ENCODE data around the gene HK1. TPM values are rescaled to one million over a fixed set of nuclear protein-coding genes. Genes with fewer than 3 reads are reported as not detected.
"Not testable (repeated sequence)": the region's sequence is repeated elsewhere in the genome, so short reads cannot be mapped to it uniquely, and the experiment has no call there.

The HK1 gene
- total RNA-seq, 2 experiments from 2014 or later, result 126 to 127 TPM

- CTCF ChIA-PET, result interaction anchor here (0.6 to 2.4 kb wide), 3 partner anchors 17 to 196 kb away, joined by 3 to 7 read pairs (median 5); no protein-coding TSS in a partner anchor
- H3K4me3 Mint-ChIP-seq, H3K27me3 Mint-ChIP-seq, DNase-seq, H3K27ac Mint-ChIP-seq, POLR2A ChIA-PET, H3K9me3 Mint-ChIP-seq: not testable (repeated sequence)
- Mint-ChIP-seq H3K36me3 (ENCODE audit: low read depth) (peaks cover 25% of the 10 kb centered on the region), H3K4me1 (peaks cover 73% of the 10 kb centered on the region)
Observed at GRCh38 chr10:69325637-69326523, 47.6 kb downstream of the HK1 start.

GRCh38 chr10:69326692-69327091, 48.4 kb downstream of the HK1 start:
- no peak overlapping the region for H3K4me3 Mint-ChIP-seq
- ChIA-PET CTCF (interaction anchor here (1.4 to 2.3 kb wide), 2 partner anchors 8 to 15 kb away, joined by 5 to 8 read pairs; no protein-coding TSS in a partner anchor), POLR2A (no interaction called here)
- H3K36me3 Mint-ChIP-seq (ENCODE audit: low read depth), result peaks cover 22% of the 10 kb centered on the region
- DNase-seq, result no peak
- H3K9me3 Mint-ChIP-seq, result no peaks in the 10 kb centered on the region
- H3K27ac Mint-ChIP-seq, result no peak overlapping the region
- H3K27me3 Mint-ChIP-seq, result no peaks in the 10 kb centered on the region
- H3K4me1 Mint-ChIP-seq, result peaks cover 65% of the 10 kb centered on the region

GRCh38 chr10:69327463-69328379, 49.4 kb downstream of the HK1 start:
- Mint-ChIP-seq H3K36me3 (ENCODE audit: low read depth) (peaks cover 20% of the 10 kb centered on the region), H3K4me1 (peaks cover 65% of the 10 kb centered on the region), H3K27ac (peak overlapping the region; percentile 85), H3K9me3 (no peaks in the 10 kb centered on the region), H3K4me3 (peak overlapping the region; percentile 65), H3K27me3 (no peaks in the 10 kb centered on the region)
- POLR2A ChIA-PET, result interaction anchor here (1.1 kb wide), 1 partner anchor 9 kb away, joined by 4 read pairs; no protein-coding TSS in a partner anchor
- CTCF ChIA-PET, result interaction anchor here (0.6 to 2.3 kb wide), 6 partner anchors 7 to 1036 kb away, joined by 4 to 8 read pairs (median 5); no protein-coding TSS in a partner anchor
- peak; percentile 44 for DNase-seq

GRCh38 chr10:69328380-69328735, 50.1 kb downstream of the HK1 start:
- CTCF ChIA-PET, result interaction anchor here (0.6 to 2.3 kb wide), 5 partner anchors 8 to 1036 kb away, joined by 4 to 8 read pairs (median 5); no protein-coding TSS in a partner anchor
- Mint-ChIP-seq H3K27ac (peak overlapping the region; percentile 85), H3K4me1 (peaks cover 65% of the 10 kb centered on the region)

GRCh38 chr10:69328888-69329287, 50.6 kb downstream of the HK1 start:
- Mint-ChIP-seq H3K36me3 (ENCODE audit: low read depth) (peaks cover 22% of the 10 kb centered on the region), H3K4me3 (peak overlapping the region; percentile 65), H3K4me1 (peaks cover 65% of the 10 kb centered on the region), H3K27ac (peak overlapping the region; percentile 42)
- CTCF ChIA-PET, result interaction anchor here (0.6 to 2.3 kb wide), 4 partner anchors 9 to 1035 kb away, joined by 4 to 8 read pairs (median 5); no protein-coding TSS in a partner anchor
- DNase-seq, H3K27me3 Mint-ChIP-seq, H3K9me3 Mint-ChIP-seq, POLR2A ChIA-PET: not testable (repeated sequence)

More at GRCh38 chr10:69328380-69328735, 50.1 kb downstream of the HK1 start:
- POLR2A ChIA-PET, result interaction anchor here (1.1 kb wide), 1 partner anchor 9 kb away, joined by 4 read pairs; no protein-coding TSS in a partner anchor
- DNase-seq, result no peak
- Mint-ChIP-seq H3K36me3 (ENCODE audit: low read depth) (peaks cover 22% of the 10 kb centered on the region), H3K4me3 (peak overlapping the region; percentile 65), H3K27me3 (no peaks in the 10 kb centered on the region), H3K9me3 (no peaks in the 10 kb centered on the region)

- Mint-ChIP-seq H3K27me3 (no peaks in the 10 kb centered on the region), H3K4me3 (no peak overlapping the region), H3K9me3 (no peaks in the 10 kb centered on the region), H3K27ac (no peak overlapping the region), H3K36me3 (ENCODE audit: low read depth) (peaks cover 22% of the 10 kb centered on the region), H3K4me1 (peaks cover 66% of the 10 kb centered on the region)
- CTCF ChIA-PET, result no interaction called here
- DNase-seq, result no peak
- POLR2A ChIA-PET, result no interaction called here
Observed at GRCh38 chr10:69329721-69330178, 51.5 kb downstream of the HK1 start.

- no peak for DNase-seq
- Mint-ChIP-seq H3K27me3 (no peaks in the 10 kb centered on the region), H3K36me3 (ENCODE audit: low read depth) (peaks cover 23% of the 10 kb centered on the region), H3K9me3 (no peaks in the 10 kb centered on the region), H3K27ac (no peak overlapping the region), H3K4me3 (no peak overlapping the region), H3K4me1 (peaks cover 71% of the 10 kb centered on the region)
- CTCF ChIA-PET, result interaction anchor here (0.9 kb wide), 1 partner anchor 9 kb away, joined by 3 read pairs; no protein-coding TSS in a partner anchor
- POLR2A ChIA-PET, result no interaction called here
Observed at GRCh38 chr10:69331161-69331560, 52.9 kb downstream of the HK1 start.

- Mint-ChIP-seq H3K27ac (no peak overlapping the region), H3K36me3 (ENCODE audit: low read depth) (peaks cover 20% of the 10 kb centered on the region), H3K27me3 (no peaks in the 10 kb centered on the region), H3K4me1 (peaks cover 69% of the 10 kb centered on the region), H3K9me3 (no peaks in the 10 kb centered on the region), H3K4me3 (no peak overlapping the region)
- DNase-seq, result no peak
- POLR2A ChIA-PET, result no interaction called here
- CTCF ChIA-PET, result interaction anchor here (1.2 to 1.7 kb wide), 4 partner anchors 9 to 61 kb away, joined by 3 to 4 read pairs (median 3); no protein-coding TSS in a partner anchor
Observed at GRCh38 chr10:69332278-69333010, 54.1 kb downstream of the HK1 start.

GRCh38 chr10:69333205-69333604, 54.9 kb downstream of the HK1 start:
- no peaks in the 10 kb centered on the region for H3K9me3 Mint-ChIP-seq
- POLR2A ChIA-PET, result no interaction called here
- no peak for DNase-seq
- CTCF ChIA-PET, result interaction anchor here (1.1 to 1.7 kb wide), 6 partner anchors 10 to 88 kb away, joined by 3 to 4 read pairs (median 3); no protein-coding TSS in a partner anchor
- H3K36me3 Mint-ChIP-seq (ENCODE audit: low read depth), result peaks cover 20% of the 10 kb centered on the region
- H3K4me1 Mint-ChIP-seq, result peaks cover 68% of the 10 kb centered on the region
- H3K4me3 Mint-ChIP-seq, result no peak overlapping the region
- no peak overlapping the region for H3K27ac Mint-ChIP-seq
- H3K27me3 Mint-ChIP-seq, result no peaks in the 10 kb centered on the region

- DNase-seq, H3K9me3 Mint-ChIP-seq, H3K27me3 Mint-ChIP-seq, POLR2A ChIA-PET, H3K4me3 Mint-ChIP-seq: not testable (repeated sequence)
- CTCF ChIA-PET, result interaction anchor here (1.1 to 1.7 kb wide), 7 partner anchors 11 to 88 kb away, joined by 3 to 8 read pairs (median 3); no protein-coding TSS in a partner anchor
- peak overlapping the region; percentile 85 for H3K27ac Mint-ChIP-seq
- peaks cover 66% of the 10 kb centered on the region for H3K4me1 Mint-ChIP-seq
- H3K36me3 Mint-ChIP-seq (ENCODE audit: low read depth), result peaks cover 19% of the 10 kb centered on the region
Observed at GRCh38 chr10:69333865-69334301, 55.6 kb downstream of the HK1 start.

GRCh38 chr10:69334302-69335062, 56.2 kb downstream of the HK1 start:
- Mint-ChIP-seq H3K27ac (peak overlapping the region; percentile 85), H3K9me3 (no peaks in the 10 kb centered on the region), H3K27me3 (no peaks in the 10 kb centered on the region), H3K4me3 (peak overlapping the region; percentile 46), H3K4me1 (peaks cover 67% of the 10 kb centered on the region), H3K36me3 (ENCODE audit: low read depth) (peaks cover 20% of the 10 kb centered on the region)
- ChIA-PET CTCF (interaction anchor here (1.0 to 1.7 kb wide), 5 partner anchors 11 to 22 kb away, joined by 3 to 8 read pairs (median 4); no protein-coding TSS in a partner anchor), POLR2A (interaction anchor here (0.6 kb wide), 1 partner anchor 15 kb away, joined by 5 read pairs; no protein-coding TSS in a partner anchor)
- DNase-seq, result no peak

Measured in activated CD4-positive, alpha-beta T cell treated with anti-CD3 and anti-CD28 coated beads, Interleukin-2, amount 10 ng/mL, durations not matched to agents 7 days and 5 days (primary cell).